ENCODE results near the gene NHSL1. TPM values are rescaled to one million over a fixed set of nuclear protein-coding genes. Genes with fewer than 3 reads are reported as not detected.

The NHSL1 gene
- total and polyA plus RNA-seq, 4 donors, result 6.6 to 33.0 (median 20.7) TPM

- H3K4me3 ChIP-seq (ENCODE audit: low read depth in 1 of 3, low read length in 3 of 3), result no peak overlapping the region
- no peaks in the 10 kb centered on the region for H3K4me1 ChIP-seq (ENCODE audit: control insufficient read depth in 4 of 4, insufficient read depth in 4 of 4, low read length in 3 of 4)
- H3K27ac ChIP-seq (ENCODE audit: low read depth in 1 of 2, low read length in 2 of 2), result no peak overlapping the region
- DNase-seq (ENCODE audit: low spot score), result no peak
- H3K9me3 ChIP-seq (ENCODE audit: control insufficient read depth in 4 of 4, low read length in 3 of 4), result no peaks in the 10 kb centered on the region
- 62% methylated on average over 6 of the region's 6 CpGs for WGBS
- H3K9ac ChIP-seq (ENCODE audit: low read depth in 1 of 2, low read length in 2 of 2), result no peak overlapping the region
- TF ChIP-seq NR2F2 (IDR thresholded peaks at IDR 0.05) (no peak), RAD21 (IDR thresholded peaks at IDR 0.05) (no peak), FOXA1 (IDR thresholded peaks at IDR 0.05) (no peak), MAX (IDR thresholded peaks at IDR 0.05) (no peak), EGR1 (IDR thresholded peaks at IDR 0.05; ENCODE audit: low read depth in 2 of 2) (no peak), SP1 (IDR thresholded peaks at IDR 0.05) (no peak), ZBTB33 (IDR thresholded peaks at IDR 0.05) (no peak), TAF1 (conservative IDR thresholded peaks at IDR 0.05) (no peak), GABPA (IDR thresholded peaks at IDR 0.05 in 1 of 2, conservative IDR thresholded peaks at IDR 0.05 in 1 of 2) (no peak), REST (IDR thresholded peaks at IDR 0.05) (no peak), JUND (IDR thresholded peaks at IDR 0.05) (no peak), ATF3 (IDR thresholded peaks at IDR 0.05) (no peak), YY1 (IDR thresholded peaks at IDR 0.05) (no peak), HNF4A (conservative IDR thresholded peaks at IDR 0.05) (no peak), CTCF (IDR thresholded peaks at IDR 0.05; ENCODE audit: low read depth, low read length, missing input control) (no peak)
- no peaks in the 10 kb centered on the region for H3K27me3 ChIP-seq (ENCODE audit: control insufficient read depth in 4 of 4, insufficient read depth in 4 of 4, low read length in 3 of 4)
- H3K36me3 ChIP-seq (ENCODE audit: control insufficient read depth in 4 of 4, insufficient read depth in 3 of 4, low read depth in 1 of 4, low read length in 3 of 4), result peaks cover 0 to 27% (median under 1%) of the 10 kb centered on the region in 4 donors
These were observed 42.9 kb downstream of the NHSL1 start for GRCh38 chr6:138456401-138456790.

All from liver (tissue), 9 donors.